ENCODE measurements around the gene UMAD1. TPM values are rescaled to one million over a fixed set of nuclear protein-coding genes. Genes with fewer than 3 reads are reported as not detected.
"Not testable (repeated sequence)": the region's sequence is repeated elsewhere in the genome, so short reads cannot be mapped to it uniquely, and the experiment has no call there.

UMAD1 gene
- polyA plus RNA-seq, 6 donors from 2014 or later: 23.1 to 33.9 (median 30.1) TPM

GRCh38 chr7:7630626-7631329, 9.8 kb upstream of the UMAD1 start:
- Mint-ChIP-seq H3K9me3 (peaks cover 2 to 21% (median 10%) of the 10 kb centered on the region in 7 donors), H3K4me1 (no peaks in the 10 kb centered on the region), H3K4me3 (no peak overlapping the region), H3K27ac (peak overlapping the region in 1 of 6 donors; percentile 70), H3K27me3 (peaks cover 0 to 8% (median 0%) of the 10 kb centered on the region in 3 donors), H3K36me3 (no peaks in the 10 kb centered on the region)
- DNase-seq: no peak
- no peak for ATAC-seq (ENCODE audit: low read depth in 2 of 2)

GRCh38 chr7:7639421-7639820, 1.1 kb upstream of the UMAD1 start:
- ATAC-seq (ENCODE audit: low read depth in 2 of 2): no peak

GRCh38 chr7:7639847-7640220, 718 bp upstream of the UMAD1 start:
- Mint-ChIP-seq H3K4me1 (peaks cover 22 to 48% (median 33%) of the 10 kb centered on the region in 3 donors), H3K27me3 (no peaks in the 10 kb centered on the region)

More at GRCh38 chr7:7639421-7639820, 1.1 kb upstream of the UMAD1 start:
- Mint-ChIP-seq H3K9me3 (no peaks in the 10 kb centered on the region), H3K27ac (peak overlapping the region; percentile 93 to 99 (median 98)), H3K36me3 (peaks cover 0 to 14% of the 10 kb centered on the region in 2 donors), H3K4me1 (peaks cover 21 to 47% (median 33%) of the 10 kb centered on the region in 3 donors), H3K4me3 (peak overlapping the region; percentile 92 to 99 (median 98)), H3K27me3 (no peaks in the 10 kb centered on the region)
- no peak for DNase-seq

GRCh38 chr7:7641129-7641663, 644 bp downstream of the UMAD1 start:
- peak overlapping the region; percentile 92 to 99 (median 98) for H3K4me3 Mint-ChIP-seq
- H3K36me3 Mint-ChIP-seq: peaks cover 0 to 18% of the 10 kb centered on the region in 2 donors
- no peaks in the 10 kb centered on the region for H3K27me3 Mint-ChIP-seq
- H3K9me3 Mint-ChIP-seq: peaks cover 0 to 2% (median 0%) of the 10 kb centered on the region in 7 donors
- H3K27ac Mint-ChIP-seq: peak overlapping the region; percentile 93 to 99 (median 98)
- no peak for DNase-seq
- H3K4me1 Mint-ChIP-seq: peaks cover 30 to 55% (median 42%) of the 10 kb centered on the region in 3 donors
- peak; percentile 8 to 10 for ATAC-seq (ENCODE audit: low read depth in 2 of 2)

More at GRCh38 chr7:7639847-7640220, 718 bp upstream of the UMAD1 start:
- Mint-ChIP-seq H3K9me3 (no peaks in the 10 kb centered on the region), H3K27ac (peak overlapping the region; percentile 93 to 99 (median 98)), H3K4me3 (peak overlapping the region; percentile 92 to 99 (median 98)), H3K36me3 (peaks cover 0 to 14% of the 10 kb centered on the region in 2 donors)
- peak; percentile 73 for DNase-seq
- peak; percentile 40 to 49 for ATAC-seq (ENCODE audit: low read depth in 2 of 2)

GRCh38 chr7:7642081-7642480, 1.5 kb downstream of the UMAD1 start:
- ATAC-seq (ENCODE audit: low read depth in 2 of 2) (no peak), DNase-seq (no peak)
- Mint-ChIP-seq H3K27ac (peak overlapping the region in 3 of 6 donors; percentile 93 to 99 (median 98)), H3K27me3 (no peaks in the 10 kb centered on the region), H3K9me3 (peaks cover 0 to 2% (median 0%) of the 10 kb centered on the region in 7 donors), H3K36me3 (peaks cover 8 to 20% of the 10 kb centered on the region in 2 donors), H3K4me3 (peak overlapping the region; percentile 35 to 99 (median 96)), H3K4me1 (peaks cover 36 to 58% (median 47%) of the 10 kb centered on the region in 3 donors)

GRCh38 chr7:7647495-7648036, 7.0 kb downstream of the UMAD1 start:
- H3K4me1 Mint-ChIP-seq: peaks cover 44 to 54% (median 45%) of the 10 kb centered on the region in 3 donors
- H3K27ac Mint-ChIP-seq: no peak overlapping the region

GRCh38 chr7:7650682-7651206, 10.2 kb downstream of the UMAD1 start:
- H3K36me3 Mint-ChIP-seq: peaks cover 7 to 8% of the 10 kb centered on the region in 2 donors
- no peak overlapping the region for H3K27ac Mint-ChIP-seq
- ATAC-seq (ENCODE audit: low read depth in 2 of 2) (no peak), DNase-seq (no peak)
- no peaks in the 10 kb centered on the region for H3K27me3 Mint-ChIP-seq
- peaks cover 33 to 47% (median 45%) of the 10 kb centered on the region in 3 donors for H3K4me1 Mint-ChIP-seq
- peaks cover 0 to 1% (median 0%) of the 10 kb centered on the region in 7 donors for H3K9me3 Mint-ChIP-seq
- no peak overlapping the region for H3K4me3 Mint-ChIP-seq

More at GRCh38 chr7:7647495-7648036, 7.0 kb downstream of the UMAD1 start:
- no peak for ATAC-seq (ENCODE audit: low read depth in 2 of 2)
- Mint-ChIP-seq H3K27me3 (no peaks in the 10 kb centered on the region), H3K4me3 (no peak overlapping the region), H3K36me3 (peaks cover 8 to 20% of the 10 kb centered on the region in 2 donors), H3K9me3 (peaks cover 0 to 2% (median 0%) of the 10 kb centered on the region in 7 donors)
- no peak for DNase-seq

- peaks cover 0 to 2% (median 0%) of the 10 kb centered on the region in 7 donors for H3K9me3 Mint-ChIP-seq
- H3K36me3 Mint-ChIP-seq: peaks cover 5% of the 10 kb centered on the region in 2 donors
- H3K27ac Mint-ChIP-seq: peak overlapping the region in 1 of 6 donors; percentile 3
- H3K4me1 Mint-ChIP-seq: peaks cover 28 to 48% (median 46%) of the 10 kb centered on the region in 3 donors
- no peak overlapping the region for H3K4me3 Mint-ChIP-seq
- no peaks in the 10 kb centered on the region for H3K27me3 Mint-ChIP-seq
- no peak for DNase-seq
- no peak for ATAC-seq (ENCODE audit: low read depth in 2 of 2)
These were observed 10.9 kb downstream of the UMAD1 start for GRCh38 chr7:7651479-7651878.

GRCh38 chr7:7652798-7653540, 12.4 kb downstream of the UMAD1 start:
- Mint-ChIP-seq H3K9me3 (peaks cover 0 to 13% (median 4%) of the 10 kb centered on the region in 7 donors), H3K4me3 (no peak overlapping the region), H3K27me3 (no peaks in the 10 kb centered on the region), H3K4me1 (peaks cover 29 to 54% (median 44%) of the 10 kb centered on the region in 3 donors), H3K36me3 (peaks cover 0 to 2% of the 10 kb centered on the region in 2 donors), H3K27ac (no peak overlapping the region)
- no peak for ATAC-seq (ENCODE audit: low read depth in 2 of 2)
- DNase-seq: no peak

- ATAC-seq (ENCODE audit: low read depth in 2 of 2): no peak
- Mint-ChIP-seq H3K27me3 (no peaks in the 10 kb centered on the region), H3K36me3 (peaks cover 0 to 6% of the 10 kb centered on the region in 2 donors), H3K27ac (no peak overlapping the region), H3K4me3 (no peak overlapping the region), H3K9me3 (peaks cover 0 to 17% (median 4%) of the 10 kb centered on the region in 7 donors), H3K4me1 (peaks cover 33 to 61% (median 50%) of the 10 kb centered on the region in 3 donors)
- DNase-seq: no peak
These were observed 13.1 kb downstream of the UMAD1 start for GRCh38 chr7:7653593-7654187.

- H3K27ac Mint-ChIP-seq: no peak overlapping the region
- ATAC-seq (ENCODE audit: low read depth in 2 of 2): no peak
- peaks cover 34 to 73% (median 53%) of the 10 kb centered on the region in 3 donors for H3K4me1 Mint-ChIP-seq
- H3K27me3 Mint-ChIP-seq: no peaks in the 10 kb centered on the region
- H3K4me3 Mint-ChIP-seq: no peak overlapping the region
- no peak for DNase-seq
- peaks cover 11 to 14% of the 10 kb centered on the region in 2 donors for H3K36me3 Mint-ChIP-seq
- peaks cover 8 to 29% (median 18%) of the 10 kb centered on the region in 7 donors for H3K9me3 Mint-ChIP-seq
These were observed 14.6 kb downstream of the UMAD1 start for GRCh38 chr7:7654964-7655715.

- H3K9me3 Mint-ChIP-seq: peaks cover 8 to 30% (median 19%) of the 10 kb centered on the region in 7 donors
- H3K36me3 Mint-ChIP-seq: peaks cover 11 to 14% of the 10 kb centered on the region in 2 donors
- peaks cover 36 to 72% (median 58%) of the 10 kb centered on the region in 3 donors for H3K4me1 Mint-ChIP-seq
- not testable (repeated sequence) for DNase-seq; H3K4me3 Mint-ChIP-seq; ATAC-seq (ENCODE audit: low read depth in 2 of 2); H3K27me3 Mint-ChIP-seq
- peak overlapping the region in 1 of 6 donors; percentile 55 for H3K27ac Mint-ChIP-seq
These were observed 15.9 kb downstream of the UMAD1 start for GRCh38 chr7:7656459-7656858.
